T-helper 17 cell (primary cell): Measurements from ENCODE around the gene AHDC1. TPM values are rescaled to one million over a fixed set of nuclear protein-coding genes. Genes with fewer than 3 reads are reported as not detected.

Source experiments
- ATAC-seq: fragments of 150-1000 bp; cut with Tn5 transposase; 2 replicates; pipeline ENCODE4 v1.10.0; 2021; ENCODE audit warnings: mild to moderate bottlenecking, moderate library complexity
- DNase-seq, 3 donors: peaks; one replicate each; pipeline versions ENCODE4 v3.0.0 to v3.0.0-alpha.2; 2020 to 2021
- H3K9me3 ChIP-seq: one replicate; pipeline ENCODE4 v1.7.0; 2013; ENCODE audit warnings: low read length, mild to moderate bottlenecking; ENCODE audit not compliant: control insufficient read depth, poor library complexity, severe bottlenecking
- H3K27ac Mint-ChIP-seq: one replicate; pipeline ENCODE4 v1.8.0; 2022; ENCODE audit warnings: mild to moderate bottlenecking, moderate library complexity, mixed read lengths
- H3K27me3 Mint-ChIP-seq: one replicate; pipeline ENCODE4 v1.8.0; 2022; ENCODE audit warnings: mixed read lengths
- H3K36me3 Mint-ChIP-seq: one replicate; pipeline ENCODE4 v1.8.0; 2022; ENCODE audit warnings: low read depth, mixed read lengths
- H3K4me1 Mint-ChIP-seq: one replicate; pipeline ENCODE4 v1.8.0; 2022; ENCODE audit warnings: mild to moderate bottlenecking, mixed read lengths
- H3K4me3 Mint-ChIP-seq: one replicate; pipeline ENCODE4 v1.8.0; 2022; ENCODE audit warnings: mild to moderate bottlenecking, moderate library complexity, mixed read lengths
- total RNA-seq, 4 donors: library from RNA in 2 of 4; stranded (reverse) in 2 of 4; gene quantifications; one replicate each; pipeline ENCODE4 v1.2.3 and lab custom pipeline; 2022 to 2026

The AHDC1 gene
- total RNA-seq, 2 donors from 2014 or later: 15.9 to 18.7 TPM

DNA sequence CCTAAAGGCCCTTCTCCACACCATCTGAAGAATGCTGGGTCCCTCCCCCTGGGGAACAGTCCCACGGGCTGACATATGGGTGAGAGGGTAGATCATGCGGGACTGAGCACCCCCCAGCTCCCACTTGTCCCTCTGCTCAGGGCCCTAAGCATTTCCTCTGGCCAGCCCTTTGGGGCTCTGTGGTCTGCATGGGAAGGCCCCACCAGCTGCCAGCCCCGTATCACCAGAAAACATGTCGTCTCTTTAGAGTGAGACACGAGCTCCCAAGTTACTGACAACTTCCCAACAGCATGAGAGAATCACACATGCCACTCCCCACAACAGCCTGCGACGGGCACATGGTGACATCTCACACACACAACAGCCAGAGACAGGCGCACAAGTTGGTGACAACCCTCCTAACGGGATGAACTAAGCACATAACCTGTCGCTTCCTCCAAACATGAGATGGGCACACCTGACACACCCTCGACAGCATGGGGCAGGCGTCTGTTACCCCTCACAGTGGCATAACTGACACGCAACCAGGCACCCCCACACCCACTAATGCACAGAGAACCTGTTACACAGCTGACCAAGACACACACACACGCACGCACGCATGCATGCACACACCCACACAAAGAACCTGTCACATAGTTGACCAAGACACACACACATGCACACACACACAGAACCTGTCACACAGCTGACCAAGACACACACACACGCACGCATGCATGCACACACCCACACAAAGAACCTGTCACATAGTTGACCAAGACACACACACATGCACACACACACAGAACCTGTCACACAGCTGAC is 41.2 kb downstream of the AHDC1 start:
- Mint-ChIP-seq H3K4me3 (no peak overlapping the region), H3K4me1 (peaks cover 32% of the 10 kb centered on the region), H3K27me3 (no peaks in the 10 kb centered on the region), H3K27ac (no peak overlapping the region), H3K36me3 (peaks cover 2% of the 10 kb centered on the region)
- ATAC-seq (no peak), DNase-seq (no peak)
- no peaks in the 10 kb centered on the region for H3K9me3 ChIP-seq

DNA sequence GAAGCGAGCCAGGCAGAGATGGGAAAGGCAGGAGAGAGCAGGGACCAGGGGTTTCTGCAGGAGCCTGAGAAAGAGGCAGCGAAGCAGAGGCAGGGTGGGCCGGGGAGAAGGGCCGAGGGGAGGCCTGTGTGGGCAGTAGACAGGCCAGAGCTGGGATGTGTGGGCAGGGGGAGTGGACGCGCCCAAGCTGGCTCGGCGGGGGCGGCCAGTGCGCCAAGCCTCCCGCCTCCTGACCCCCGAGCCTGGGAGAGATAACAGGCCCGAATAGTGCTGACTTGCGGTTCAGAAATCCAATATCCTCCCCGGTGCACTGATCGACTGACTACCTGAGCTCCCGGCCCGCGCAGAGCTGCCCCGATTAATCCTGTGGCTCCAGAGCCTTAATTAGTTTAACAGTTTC is 41.9 kb downstream of the AHDC1 start:
- H3K9me3 ChIP-seq: no peaks in the 10 kb centered on the region
- Mint-ChIP-seq H3K27ac (peak overlapping the region; percentile 70), H3K4me1 (peaks cover 35% of the 10 kb centered on the region), H3K36me3 (peaks cover 2% of the 10 kb centered on the region), H3K4me3 (no peak overlapping the region), H3K27me3 (no peaks in the 10 kb centered on the region)
- ATAC-seq (no peak), DNase-seq (no peak)

DNA sequence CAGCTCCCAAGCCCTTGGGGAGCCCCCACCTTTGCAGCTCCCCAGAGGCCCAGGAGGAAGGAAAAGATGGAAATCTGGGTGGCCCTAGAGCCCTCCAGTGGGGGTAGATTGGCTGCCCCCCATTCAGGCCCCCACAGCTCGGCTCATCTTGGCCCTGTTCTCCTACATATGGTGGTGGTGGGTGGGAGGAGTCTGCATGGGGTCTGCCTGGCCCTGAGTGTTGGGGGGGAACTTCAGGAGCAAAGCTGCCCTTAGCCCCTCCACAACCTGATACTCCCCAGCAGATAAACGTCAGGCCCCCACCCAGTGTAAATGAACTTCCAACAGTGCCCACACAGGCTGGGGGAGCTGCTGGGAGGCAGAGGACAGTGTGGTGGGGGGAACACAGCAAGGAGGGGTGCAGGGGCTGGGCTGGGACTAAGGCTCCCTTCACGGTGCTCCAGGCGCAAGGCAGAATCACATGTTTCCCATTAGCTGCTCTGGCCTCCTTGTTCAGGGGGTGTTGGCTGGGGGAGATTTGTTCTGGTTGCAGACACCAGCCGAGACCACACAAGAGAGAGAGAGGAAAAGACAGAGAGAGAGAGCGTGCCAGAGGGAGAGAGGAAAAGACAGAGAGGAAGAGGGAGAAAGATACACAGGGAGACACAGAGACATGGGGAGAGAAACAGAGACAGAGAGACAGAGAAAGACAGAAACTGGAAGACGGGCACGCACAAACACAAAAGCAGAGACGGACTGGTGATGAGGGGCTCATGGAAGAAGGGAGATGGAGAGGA is 42.6 kb downstream of the AHDC1 start:
- Mint-ChIP-seq H3K4me3 (no peak overlapping the region), H3K27me3 (no peaks in the 10 kb centered on the region), H3K4me1 (peaks cover 39% of the 10 kb centered on the region), H3K27ac (peak overlapping the region; percentile 70), H3K36me3 (peaks cover 2% of the 10 kb centered on the region)
- no peak for DNase-seq
- no peak for ATAC-seq
- no peaks in the 10 kb centered on the region for H3K9me3 ChIP-seq

DNA sequence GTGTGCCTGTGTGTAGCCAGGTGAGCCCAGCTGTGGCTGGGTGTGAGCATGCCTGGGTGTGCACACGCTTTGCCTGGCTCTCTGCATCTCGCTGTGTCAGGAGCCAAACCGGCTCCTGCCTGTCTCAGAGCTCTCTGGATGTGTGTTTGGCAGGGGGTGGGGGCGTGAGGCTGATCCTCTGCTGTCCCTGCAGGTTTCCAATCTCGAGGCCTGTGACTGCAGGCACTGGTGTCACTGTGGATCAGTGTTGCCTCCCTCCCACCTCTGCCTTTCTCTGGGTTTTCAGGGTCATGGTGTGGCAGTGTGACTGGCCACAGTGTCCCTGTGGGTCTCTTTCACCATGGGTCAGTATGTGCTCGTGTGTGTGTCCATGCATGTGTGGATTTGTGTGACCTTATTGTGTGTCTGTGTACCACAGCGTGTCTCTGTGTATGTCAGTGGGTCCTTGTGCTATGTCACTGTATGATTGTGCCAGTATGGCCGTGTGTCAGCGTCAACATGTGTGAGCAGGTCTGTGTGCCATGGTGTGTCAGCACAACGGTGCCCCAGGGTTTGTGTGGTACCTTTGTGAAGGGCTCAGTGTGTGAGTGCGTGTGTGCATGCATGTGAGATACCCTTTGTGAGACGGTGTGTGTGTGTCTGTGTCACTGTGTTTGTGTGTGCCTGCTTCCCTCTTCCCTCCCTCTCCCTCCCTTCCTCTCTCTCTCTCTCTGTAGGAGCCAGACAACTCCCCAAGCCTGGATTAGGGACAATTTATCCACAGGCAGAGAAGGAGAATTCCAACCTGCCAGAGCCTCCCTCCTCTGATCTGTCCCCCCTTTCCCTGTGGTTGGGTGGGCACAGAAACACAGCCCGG is 43.4 kb downstream of the AHDC1 start:
- no peak overlapping the region for H3K4me3 Mint-ChIP-seq
- ATAC-seq: no peak

DNA sequence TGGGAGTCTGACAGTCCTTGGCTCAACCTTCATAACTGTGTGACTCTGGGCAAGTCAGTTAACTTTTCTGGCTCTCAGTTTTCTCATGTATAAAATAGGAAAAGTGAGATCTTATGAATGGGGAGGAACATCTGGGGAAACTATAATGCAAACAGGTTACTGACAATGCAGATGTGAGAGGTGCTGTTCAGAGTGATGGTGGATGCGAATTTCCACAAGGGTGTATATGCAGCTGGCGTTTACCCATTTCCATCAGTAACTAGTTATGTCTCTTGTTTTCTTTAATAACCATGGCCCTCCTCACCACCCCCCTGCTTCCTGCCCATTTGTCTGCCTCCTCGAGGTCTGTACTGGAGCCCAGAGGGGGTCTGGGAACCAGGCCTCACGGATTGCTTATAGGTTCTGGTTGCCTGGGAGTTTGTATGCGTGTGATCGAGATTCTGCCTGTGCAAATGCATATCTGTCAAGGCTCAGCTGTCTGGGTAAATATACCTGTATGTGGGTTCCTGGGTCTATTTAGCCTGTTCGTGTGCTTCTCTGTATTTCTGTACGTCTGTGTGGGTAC is 44.4 kb downstream of the AHDC1 start:
- ATAC-seq: no peak
- no peaks in the 10 kb centered on the region for H3K36me3 Mint-ChIP-seq
- no peak overlapping the region for H3K4me3 Mint-ChIP-seq
- H3K9me3 ChIP-seq: no peaks in the 10 kb centered on the region
- no peak for DNase-seq
- H3K27me3 Mint-ChIP-seq: no peaks in the 10 kb centered on the region
- peak overlapping the region; percentile 70 for H3K27ac Mint-ChIP-seq
- H3K4me1 Mint-ChIP-seq: peaks cover 40% of the 10 kb centered on the region

More for the DNA sequence above, 43.4 kb downstream of the AHDC1 start:
- H3K27ac Mint-ChIP-seq: peak overlapping the region; percentile 70
- H3K4me1 Mint-ChIP-seq: peaks cover 37% of the 10 kb centered on the region
- DNase-seq: no peak
- no peaks in the 10 kb centered on the region for H3K27me3 Mint-ChIP-seq
- H3K9me3 ChIP-seq: no peaks in the 10 kb centered on the region
- no peaks in the 10 kb centered on the region for H3K36me3 Mint-ChIP-seq

DNA sequence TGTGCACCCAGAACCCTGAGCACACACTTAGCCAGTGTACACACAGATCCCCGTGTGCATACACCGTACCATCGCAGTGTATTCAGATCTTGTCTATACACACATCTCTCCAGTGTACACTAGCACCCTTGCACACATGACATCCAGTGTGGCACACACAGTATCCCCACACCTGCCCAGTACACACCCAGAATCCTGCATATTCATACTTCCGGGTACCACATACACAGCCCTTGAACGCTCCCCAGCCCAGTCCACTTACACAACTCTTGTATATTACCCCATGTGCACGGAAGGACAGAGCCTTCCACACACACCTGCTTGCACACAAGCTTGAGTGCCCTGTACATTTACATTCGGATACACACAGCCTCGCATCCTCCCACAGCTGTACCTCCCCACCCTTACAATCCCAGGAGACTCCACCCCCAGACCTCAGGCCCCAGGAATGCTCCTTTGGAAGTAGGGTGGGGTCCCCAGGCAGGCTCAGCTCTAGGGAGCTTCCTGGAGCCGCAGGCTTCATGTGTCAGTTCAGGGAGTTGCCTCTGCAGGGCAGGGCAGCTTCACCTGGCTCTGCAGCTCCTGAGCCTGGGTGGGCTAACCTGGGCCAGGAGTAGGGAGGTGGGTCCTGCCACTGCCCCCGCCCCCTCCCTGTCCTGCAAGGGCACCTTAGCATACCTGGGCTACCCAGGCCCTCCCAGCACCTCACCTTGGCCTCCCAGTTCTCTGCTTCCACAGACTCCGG is 46.2 kb downstream of the AHDC1 start:
- no peak overlapping the region for H3K27ac Mint-ChIP-seq
- DNase-seq (no peak), ATAC-seq (no peak)
- peak overlapping the region; percentile 58 for H3K4me3 Mint-ChIP-seq
- no peaks in the 10 kb centered on the region for H3K9me3 ChIP-seq
- H3K36me3 Mint-ChIP-seq: no peaks in the 10 kb centered on the region
- no peaks in the 10 kb centered on the region for H3K27me3 Mint-ChIP-seq
- peaks cover 37% of the 10 kb centered on the region for H3K4me1 Mint-ChIP-seq

DNA sequence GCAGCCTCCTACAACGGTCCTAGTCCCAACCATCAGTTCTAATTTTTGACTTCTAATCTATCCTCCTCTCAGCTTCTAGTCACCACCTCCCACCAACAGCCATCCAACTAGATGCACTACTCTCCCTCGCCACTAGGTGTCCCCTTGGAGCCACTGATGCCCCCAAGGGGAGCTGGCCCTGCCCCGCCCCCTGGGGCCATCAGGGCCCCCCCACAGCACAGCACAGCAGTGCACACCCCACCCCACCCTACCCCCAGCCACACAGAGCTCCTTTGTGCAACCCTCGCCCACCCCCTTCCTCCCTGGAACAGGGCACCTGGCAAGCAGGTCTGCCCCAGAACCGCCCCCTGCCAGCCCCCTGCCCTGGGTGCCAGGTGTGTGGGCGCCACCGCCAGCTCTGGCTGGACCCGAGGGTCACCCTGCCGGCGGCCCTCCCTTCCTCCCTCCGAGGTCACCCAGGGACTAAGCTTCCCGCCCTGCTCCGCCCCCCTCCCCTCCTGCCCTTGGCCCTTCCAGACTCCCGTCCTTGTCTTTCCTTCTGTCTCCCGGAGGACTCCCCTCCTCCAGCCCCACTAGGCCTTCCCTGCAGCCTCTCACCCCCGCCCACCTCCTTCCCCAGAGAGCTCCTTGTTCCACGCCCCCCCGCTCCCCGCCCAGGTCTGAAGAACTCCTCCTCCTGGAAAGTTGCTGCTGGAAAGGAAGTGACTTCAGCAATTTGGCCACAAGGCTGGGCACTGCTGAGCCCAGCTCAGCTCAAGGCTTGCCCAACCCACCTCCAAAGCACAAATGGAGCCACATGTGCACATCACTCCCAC is 47.0 kb downstream of the AHDC1 start:
- H3K4me1 Mint-ChIP-seq: peaks cover 32% of the 10 kb centered on the region
- H3K36me3 Mint-ChIP-seq: no peaks in the 10 kb centered on the region
- no peaks in the 10 kb centered on the region for H3K9me3 ChIP-seq
- no peaks in the 10 kb centered on the region for H3K27me3 Mint-ChIP-seq
- H3K27ac Mint-ChIP-seq: peak overlapping the region; percentile 82
- peak overlapping the region; percentile 81 for H3K4me3 Mint-ChIP-seq
- peak; percentile 86 for ATAC-seq
- peak; percentile 48 to 71 (median 51) for DNase-seq

DNA sequence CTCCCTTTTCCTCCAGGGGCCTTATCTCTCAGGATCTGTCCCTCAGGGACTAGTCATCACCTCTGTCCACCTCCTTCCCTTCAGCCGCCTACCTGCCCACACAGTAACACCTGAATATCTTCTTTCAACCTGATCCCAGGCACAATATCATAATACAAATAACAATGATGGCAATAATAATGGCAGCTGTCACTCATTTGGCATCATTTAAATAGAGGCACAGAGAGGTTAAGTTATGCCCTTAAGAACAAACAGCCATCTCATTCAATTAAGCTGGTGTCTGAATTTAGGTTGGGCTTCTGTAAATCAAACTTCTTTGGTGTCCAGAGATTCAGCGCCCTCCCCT is 47.5 kb downstream of the AHDC1 start:
- ATAC-seq (peak; percentile 17), DNase-seq (no peak)
- Mint-ChIP-seq H3K4me1 (peaks cover 26% of the 10 kb centered on the region), H3K27me3 (no peaks in the 10 kb centered on the region), H3K4me3 (peak overlapping the region; percentile 81), H3K36me3 (peaks cover under 1% of the 10 kb centered on the region), H3K27ac (peak overlapping the region; percentile 82)
- H3K9me3 ChIP-seq: no peaks in the 10 kb centered on the region

DNA sequence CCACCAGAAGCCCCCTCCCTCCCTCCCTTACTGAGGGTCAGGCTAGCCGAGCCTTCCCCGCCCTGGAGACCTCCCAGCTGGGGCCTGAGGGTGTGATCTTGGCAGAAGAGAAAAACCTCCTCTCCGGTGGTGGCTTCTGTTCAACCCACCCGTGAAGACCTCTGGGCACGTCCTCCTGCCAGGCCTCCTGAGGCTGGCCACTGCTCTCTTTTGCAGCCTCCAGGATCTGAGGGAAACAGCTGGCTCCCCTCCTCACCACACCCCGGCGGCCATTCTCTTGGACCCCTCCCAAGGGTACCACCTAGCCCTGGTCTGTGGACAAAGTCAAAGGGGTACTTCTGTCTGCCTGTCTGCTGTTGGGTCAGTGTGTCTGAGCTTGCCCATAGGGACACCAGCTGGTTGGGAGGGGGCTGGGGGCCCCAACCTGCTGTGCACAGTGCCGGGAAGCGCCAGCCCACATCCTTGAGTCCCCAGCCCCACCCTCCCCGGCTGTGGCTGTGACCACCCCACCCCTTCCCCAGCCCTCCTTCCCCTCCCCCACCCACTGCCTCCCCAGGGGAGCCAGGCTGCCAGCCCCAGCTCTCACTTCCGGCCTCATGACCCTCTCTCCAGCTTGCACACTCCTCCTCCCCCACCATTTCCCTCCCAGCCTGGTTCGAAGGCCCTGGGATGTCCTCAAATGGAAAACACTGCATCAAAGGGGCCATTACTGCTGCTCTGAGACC is 48.1 kb downstream of the AHDC1 start:
- peaks cover 26% of the 10 kb centered on the region for H3K4me1 Mint-ChIP-seq

DNA sequence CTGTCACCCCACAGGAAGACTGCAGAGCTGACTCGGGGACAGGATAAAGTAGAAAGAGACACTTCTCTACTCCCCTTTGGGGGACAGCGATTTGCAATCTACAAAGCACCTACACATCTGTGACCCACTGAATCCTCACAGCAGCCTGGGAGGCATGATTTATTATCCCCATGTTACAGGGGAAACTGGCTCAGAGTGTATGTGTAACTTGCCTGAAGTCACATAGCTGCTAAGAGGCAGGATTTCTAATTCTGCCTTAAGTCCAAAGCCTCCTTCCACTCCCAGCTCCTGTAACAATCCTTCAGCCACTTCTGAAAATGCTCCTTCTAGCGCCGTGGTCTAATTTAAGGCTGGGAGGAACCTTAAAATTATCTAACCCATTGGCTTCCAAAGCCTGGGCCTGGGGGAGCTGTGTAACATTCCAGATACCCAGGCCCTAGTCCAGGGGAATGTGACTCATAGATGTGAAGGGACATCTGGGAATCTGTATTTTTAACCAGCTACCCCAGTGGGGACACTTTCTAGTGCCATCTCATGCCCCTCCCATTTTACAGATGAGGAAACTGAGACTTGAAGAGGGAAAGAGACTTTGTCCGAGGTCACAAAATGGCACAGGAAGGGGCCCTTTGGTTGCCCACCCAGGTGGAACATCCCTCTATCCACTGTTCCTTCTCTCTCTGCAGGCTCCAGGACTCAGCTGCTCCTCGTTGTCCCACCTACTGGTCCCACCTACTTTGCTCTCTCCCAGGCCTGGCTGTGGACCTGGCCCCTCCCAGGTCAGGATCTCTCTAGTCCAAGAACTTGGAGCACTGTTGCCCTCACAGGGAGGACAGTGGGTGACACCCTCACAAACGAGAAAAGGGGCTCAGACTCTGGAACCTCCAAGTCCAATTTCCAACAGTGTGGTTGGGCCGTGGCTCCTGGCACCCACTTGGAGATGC is 48.9 kb downstream of the AHDC1 start:
- ATAC-seq: no peak
- H3K27me3 Mint-ChIP-seq: no peaks in the 10 kb centered on the region
- no peak overlapping the region for H3K4me3 Mint-ChIP-seq
- peaks cover 2% of the 10 kb centered on the region for H3K36me3 Mint-ChIP-seq
- H3K27ac Mint-ChIP-seq: no peak overlapping the region
- no peaks in the 10 kb centered on the region for H3K9me3 ChIP-seq
- peaks cover 23% of the 10 kb centered on the region for H3K4me1 Mint-ChIP-seq
- DNase-seq: no peak

More for the DNA sequence above, 48.1 kb downstream of the AHDC1 start:
- H3K27me3 Mint-ChIP-seq: no peaks in the 10 kb centered on the region
- no peak for DNase-seq
- peaks cover 2% of the 10 kb centered on the region for H3K36me3 Mint-ChIP-seq
- H3K9me3 ChIP-seq: no peaks in the 10 kb centered on the region
- ATAC-seq: peak; percentile 38
- no peak overlapping the region for H3K27ac Mint-ChIP-seq
- H3K4me3 Mint-ChIP-seq: no peak overlapping the region
